Osteocyte (in vitro differentiated cells): Measurements from ENCODE around the gene PRKG1. TPM values are rescaled to one million over a fixed set of nuclear protein-coding genes. Genes with fewer than 3 reads are reported as not detected.

ENCODE experiments used
- DNase-seq: peaks from one replicate; pipeline ENCODE4 v3.0.0; 2021; ENCODE audit warnings: mixed read lengths; ENCODE audit not compliant: unreplicated experiment; ENCODE audit errors: extremely low spot score
- H3K27ac Mint-ChIP-seq: one replicate; pipeline ENCODE4 v1.8.0; 2021; ENCODE audit warnings: mild to moderate bottlenecking, mixed read lengths; ENCODE audit not compliant: unreplicated experiment
- H3K27me3 Mint-ChIP-seq: one replicate; pipeline ENCODE4 v1.8.0; 2021; ENCODE audit warnings: mixed read lengths; ENCODE audit not compliant: unreplicated experiment
- H3K36me3 Mint-ChIP-seq: one replicate; pipeline ENCODE4 v1.8.0; 2021; ENCODE audit warnings: mixed read lengths; ENCODE audit not compliant: unreplicated experiment
- H3K4me1 Mint-ChIP-seq: one replicate; pipeline ENCODE4 v1.8.0; 2021; ENCODE audit warnings: mixed read lengths; ENCODE audit not compliant: unreplicated experiment
- H3K4me3 Mint-ChIP-seq: one replicate; pipeline ENCODE4 v1.8.0; 2021; ENCODE audit warnings: mild to moderate bottlenecking, moderate library complexity, mixed read lengths; ENCODE audit not compliant: unreplicated experiment
- H3K9me3 Mint-ChIP-seq: one replicate; pipeline ENCODE4 v1.8.0; 2021; ENCODE audit warnings: mixed read lengths; ENCODE audit not compliant: unreplicated experiment
- CTCF ChIP-seq: fragments of 200-600 bp; sonication (generic); IDR thresholded peaks from 2 replicates; pipeline ENCODE4 v1.5.0; 2021; ENCODE audit warnings: antibody characterized with exemption, mild to moderate bottlenecking, moderate library complexity
- total RNA-seq: library from RNA; stranded (reverse); gene quantifications from 2 replicates; pipeline ENCODE4 v1.2.1, GENCODE V29; 2021

Gene PRKG1
- total RNA-seq, 1 donor from 2014 or later: 10.8 TPM

- Mint-ChIP-seq H3K27me3 (no peaks in the 10 kb centered on the region), H3K27ac (no peak overlapping the region), H3K4me3 (no peak overlapping the region), H3K4me1 (peaks cover 29% of the 10 kb centered on the region), H3K9me3 (no peaks in the 10 kb centered on the region), H3K36me3 (no peaks in the 10 kb centered on the region)
- no peak for DNase-seq
- TF ChIP-seq CTCF: no peak
Measured at GRCh38 chr10:51241461-51241860, 167.2 kb downstream of the PRKG1 start.

GRCh38 chr10:51242393-51242792 lies 168.1 kb downstream of the PRKG1 start:
- TF ChIP-seq CTCF: no peak
- H3K4me3 Mint-ChIP-seq: no peak overlapping the region

GRCh38 chr10:51244309-51244708 lies 170.0 kb downstream of the PRKG1 start:
- DNase-seq: no peak
- no peak for TF ChIP-seq CTCF
- Mint-ChIP-seq H3K9me3 (no peaks in the 10 kb centered on the region), H3K4me3 (peak overlapping the region; percentile 42), H3K36me3 (no peaks in the 10 kb centered on the region), H3K27me3 (no peaks in the 10 kb centered on the region), H3K4me1 (peaks cover 29% of the 10 kb centered on the region), H3K27ac (peak overlapping the region; percentile 82)

More at GRCh38 chr10:51242393-51242792, 168.1 kb downstream of the PRKG1 start:
- H3K27me3 Mint-ChIP-seq: no peaks in the 10 kb centered on the region
- no peaks in the 10 kb centered on the region for H3K36me3 Mint-ChIP-seq
- H3K27ac Mint-ChIP-seq: no peak overlapping the region
- no peak for DNase-seq
- no peaks in the 10 kb centered on the region for H3K9me3 Mint-ChIP-seq
- peaks cover 29% of the 10 kb centered on the region for H3K4me1 Mint-ChIP-seq

- Mint-ChIP-seq H3K36me3 (no peaks in the 10 kb centered on the region), H3K4me1 (peaks cover 29% of the 10 kb centered on the region)
Measured at GRCh38 chr10:51244748-51245490, 170.6 kb downstream of the PRKG1 start.

More at GRCh38 chr10:51244748-51245490, 170.6 kb downstream of the PRKG1 start:
- Mint-ChIP-seq H3K9me3 (no peaks in the 10 kb centered on the region), H3K27me3 (no peaks in the 10 kb centered on the region), H3K27ac (peak overlapping the region; percentile 82), H3K4me3 (peak overlapping the region; percentile 42)
- DNase-seq: no peak
- no peak for TF ChIP-seq CTCF
